ENCODE data around the gene CEP20.
"Not testable (repeated sequence)": the region's sequence is repeated elsewhere in the genome, so short reads cannot be mapped to it uniquely, and the experiment has no call there.

The CEP20 gene

GRCh38 chr16:15864939-15865338 is 23.5 kb downstream of the CEP20 start:
- FAIRE-seq, result no peak

GRCh38 chr16:15861996-15862395 is 26.4 kb downstream of the CEP20 start:
- FAIRE-seq, result no peak
- DNase-seq (ENCODE audit: insufficient read length, low spot score), result no peak

More at GRCh38 chr16:15864939-15865338, 23.5 kb downstream of the CEP20 start:
- no peak for DNase-seq (ENCODE audit: insufficient read length, low spot score)

GRCh38 chr16:15858921-15859668 is 29.3 kb downstream of the CEP20 start:
- DNase-seq (ENCODE audit: insufficient read length, low spot score), result no peak
- FAIRE-seq, result no peak

- FAIRE-seq, result no peak
- DNase-seq (ENCODE audit: insufficient read length, low spot score), result no peak
These were observed 30.5 kb downstream of the CEP20 start for GRCh38 chr16:15857724-15858560.

DNA sequence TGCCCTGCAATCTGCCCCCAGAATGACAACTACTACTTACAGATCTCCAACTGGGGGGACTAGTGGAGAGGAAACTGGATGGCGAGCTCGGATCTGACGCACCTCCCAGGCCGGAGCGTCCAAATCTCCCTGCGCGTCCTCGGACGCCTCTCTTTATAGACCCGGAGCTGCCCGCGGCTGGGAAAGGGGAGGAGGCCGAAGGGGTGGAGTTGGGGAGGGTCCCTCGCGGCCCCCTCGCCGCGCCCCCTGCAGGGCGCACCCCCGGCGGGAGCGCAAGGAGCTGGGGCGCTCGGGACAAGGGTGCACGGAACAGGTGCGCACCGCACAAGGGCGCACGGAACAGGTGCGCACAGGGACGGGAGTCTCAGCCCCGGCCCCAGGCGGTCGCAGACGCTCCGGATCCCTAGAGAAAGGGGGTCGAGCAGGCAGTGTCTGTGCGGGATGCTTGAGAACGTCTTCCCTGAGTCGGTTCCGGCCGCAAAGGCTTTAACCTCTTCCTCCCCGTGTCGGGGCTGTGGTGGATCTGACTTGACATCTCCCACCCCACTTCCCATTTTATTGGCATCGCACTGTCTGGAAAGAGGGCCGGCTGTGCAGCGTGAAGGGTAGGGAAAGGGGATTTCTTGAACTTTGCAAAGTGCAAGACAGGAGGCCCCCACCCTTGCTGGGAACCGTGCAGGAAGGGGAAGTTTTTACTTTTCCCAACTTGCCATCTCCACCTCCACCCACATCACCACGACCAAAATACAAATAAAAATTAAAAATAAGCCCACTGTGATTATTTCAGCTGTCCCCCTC is 31.3 kb downstream of the CEP20 start, which contains the start of gene MYH11:
Gene MYH11, minus strand, starts transcription at position 128 of the 798 bp plus-strand sequence. CDS start 18,776 bp downstream, outside the sequence.
- FAIRE-seq, result no peak
- DNase-seq (ENCODE audit: insufficient read length, low spot score), result no peak

DNA sequence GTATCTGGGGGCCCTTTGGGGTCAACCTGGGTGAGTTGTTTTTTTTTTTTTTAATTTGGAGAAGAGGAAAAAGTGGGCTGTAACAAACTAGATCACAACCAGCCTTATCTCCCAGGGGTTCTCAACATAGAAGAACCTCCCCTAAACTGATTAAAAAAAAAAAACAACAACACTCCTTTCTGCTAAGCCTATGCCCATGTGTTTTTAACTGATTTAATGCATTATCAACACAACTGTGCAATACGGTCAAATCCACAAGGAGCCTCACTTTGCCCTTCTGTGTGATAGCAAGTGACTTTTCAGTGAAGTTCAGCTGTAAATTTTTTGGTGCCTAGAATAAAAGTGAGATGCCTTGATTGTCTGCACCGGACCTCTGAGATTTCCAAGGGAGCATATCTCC is 32.2 kb downstream of the CEP20 start:
- no peak for FAIRE-seq
- no peak for DNase-seq (ENCODE audit: insufficient read length, low spot score)

DNA sequence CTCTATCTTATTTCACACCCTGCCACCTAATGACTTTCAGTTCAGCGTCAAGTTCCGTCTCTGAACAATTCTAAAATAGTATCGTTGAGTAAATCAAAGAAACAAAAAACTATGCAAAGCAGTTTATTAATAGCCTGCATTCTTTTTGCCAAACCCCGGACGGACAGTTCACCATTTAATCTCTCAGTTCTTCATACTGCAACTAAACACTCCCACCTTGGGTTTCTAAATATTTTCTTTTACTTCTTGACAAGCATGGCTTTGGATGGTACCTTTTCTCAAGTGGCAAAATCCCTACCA is 32.7 kb downstream of the CEP20 start:
- DNase-seq (ENCODE audit: insufficient read length, low spot score), result no peak
- FAIRE-seq, result no peak

DNA sequence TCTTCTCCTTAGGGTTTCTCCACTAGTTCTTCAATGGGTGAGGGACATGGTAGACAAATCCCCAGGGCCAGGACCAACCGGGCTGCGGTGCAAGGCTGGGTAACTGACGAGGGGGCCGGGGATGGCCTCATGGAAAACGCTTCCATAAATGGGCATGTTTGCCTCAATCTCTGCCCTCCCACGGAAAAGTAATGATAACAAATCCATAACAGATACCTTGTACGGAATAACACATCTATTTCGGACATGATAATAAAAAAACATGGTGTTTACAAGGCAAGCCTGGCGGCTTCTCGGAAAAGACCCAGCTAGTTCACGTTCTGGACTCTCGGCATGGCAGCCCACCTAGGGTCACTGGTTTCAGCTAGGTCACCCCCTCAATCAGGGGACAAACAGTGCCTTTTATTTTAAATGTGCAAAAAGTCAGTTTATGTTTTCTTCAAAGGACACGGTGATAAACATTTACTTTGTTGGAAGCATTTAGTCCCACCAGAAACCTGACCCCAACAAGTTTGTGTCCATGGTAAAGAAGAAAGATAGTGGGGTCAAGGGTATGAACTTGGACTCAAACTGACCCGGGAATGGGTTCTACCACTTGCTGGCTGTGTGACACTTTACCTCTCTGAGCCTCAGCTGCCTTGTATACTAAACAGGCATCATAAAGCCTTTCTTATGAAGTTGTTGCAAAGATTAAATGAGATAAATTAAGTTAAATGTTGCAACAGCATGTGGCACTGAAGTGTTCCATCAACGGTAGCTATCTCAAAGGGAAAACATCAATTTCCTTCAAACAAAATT is 33.3 kb downstream of the CEP20 start:
- no peak for FAIRE-seq
- DNase-seq (ENCODE audit: insufficient read length, low spot score), result no peak

GRCh38 chr16:15854061-15854460 is 34.3 kb downstream of the CEP20 start:
- no peak for FAIRE-seq
- DNase-seq (ENCODE audit: insufficient read length, low spot score), result no peak

- no peak for DNase-seq (ENCODE audit: insufficient read length, low spot score)
- no peak for FAIRE-seq
These were observed 35.4 kb downstream of the CEP20 start for GRCh38 chr16:15853021-15853420.

DNA sequence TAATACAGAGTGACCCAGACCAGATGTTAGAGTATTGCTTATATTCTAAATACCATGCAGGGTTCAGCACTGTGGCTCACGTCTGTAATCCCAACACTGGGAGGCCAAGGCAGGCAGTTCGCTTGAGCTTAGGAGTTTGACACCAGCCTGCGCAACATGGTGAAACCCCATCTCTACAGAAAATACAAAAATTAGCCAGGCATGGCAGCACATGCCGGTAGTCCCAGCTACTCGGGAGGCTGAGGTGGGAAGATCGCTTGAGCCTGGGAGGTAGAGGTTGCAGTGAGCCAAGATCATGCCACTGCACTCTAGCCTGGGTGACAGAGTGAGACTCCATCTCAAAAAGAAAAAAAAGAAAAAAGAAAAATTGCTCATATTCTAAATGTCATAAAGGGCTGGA is 37.8 kb downstream of the CEP20 start:
- FAIRE-seq; DNase-seq (ENCODE audit: insufficient read length, low spot score): not testable (repeated sequence)

DNA sequence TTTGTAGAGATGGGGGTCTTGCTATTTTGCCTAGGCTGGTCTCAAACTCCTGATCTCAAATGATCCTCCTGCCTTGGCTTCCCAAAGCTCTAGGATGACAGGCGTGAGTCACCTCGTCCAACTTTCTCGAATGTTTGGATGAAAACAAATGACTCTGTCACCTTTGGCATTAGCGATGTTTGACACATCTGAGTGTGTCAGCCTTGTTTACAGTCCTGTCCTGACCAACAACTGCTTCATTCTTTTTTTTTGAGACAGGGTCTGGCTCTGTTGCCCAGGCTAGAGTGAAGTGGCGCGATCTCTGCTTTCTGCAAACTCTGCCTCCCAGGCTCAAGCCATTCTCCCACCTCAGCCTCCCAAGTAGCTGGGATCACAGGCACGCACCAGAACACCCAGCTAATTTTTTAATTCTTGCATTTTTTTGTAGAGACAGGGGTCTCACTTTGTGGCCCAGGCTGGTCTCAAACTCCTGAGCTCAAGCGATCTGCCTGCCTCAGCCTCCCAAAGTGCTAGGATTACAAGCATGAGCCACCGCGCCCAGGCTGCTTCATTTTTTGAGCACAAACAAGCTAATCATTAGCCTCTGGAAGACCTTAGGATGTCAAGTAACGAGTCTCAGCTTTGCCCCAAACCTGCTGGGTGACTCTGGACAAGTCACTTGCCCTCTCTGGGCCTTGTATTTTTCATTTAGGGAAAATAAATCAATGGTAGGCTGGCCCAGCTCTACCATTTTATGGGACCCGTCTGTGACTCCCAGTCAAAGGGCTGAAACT is 39.0 kb downstream of the CEP20 start:
- FAIRE-seq, result no peak
- DNase-seq (ENCODE audit: insufficient read length, low spot score), result no peak

GRCh38 chr16:15847611-15848175 is 40.7 kb downstream of the CEP20 start:
- DNase-seq (ENCODE audit: insufficient read length, low spot score), result no peak
- no peak for FAIRE-seq

DNA sequence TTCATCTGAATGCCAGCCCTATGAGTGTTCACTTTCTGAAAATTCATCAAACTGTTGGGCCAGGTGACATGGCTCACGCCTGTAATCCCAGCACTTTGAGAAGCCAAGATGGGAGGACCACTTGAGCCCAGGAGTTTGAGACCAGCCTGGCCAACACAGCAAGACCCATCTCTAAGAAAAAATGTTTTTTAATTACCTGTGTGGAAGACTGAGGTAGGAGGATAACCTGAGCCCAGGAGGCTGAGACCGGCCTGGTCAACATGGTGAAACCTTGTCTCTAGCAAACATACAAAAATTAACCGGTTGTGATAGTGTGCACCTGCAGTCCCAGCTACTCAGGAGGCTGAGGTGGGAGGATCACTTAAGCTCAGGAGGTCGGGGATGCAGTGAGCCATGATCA is 41.9 kb downstream of the CEP20 start:
- FAIRE-seq (no peak), DNase-seq (ENCODE audit: insufficient read length, low spot score) (no peak)

DNA sequence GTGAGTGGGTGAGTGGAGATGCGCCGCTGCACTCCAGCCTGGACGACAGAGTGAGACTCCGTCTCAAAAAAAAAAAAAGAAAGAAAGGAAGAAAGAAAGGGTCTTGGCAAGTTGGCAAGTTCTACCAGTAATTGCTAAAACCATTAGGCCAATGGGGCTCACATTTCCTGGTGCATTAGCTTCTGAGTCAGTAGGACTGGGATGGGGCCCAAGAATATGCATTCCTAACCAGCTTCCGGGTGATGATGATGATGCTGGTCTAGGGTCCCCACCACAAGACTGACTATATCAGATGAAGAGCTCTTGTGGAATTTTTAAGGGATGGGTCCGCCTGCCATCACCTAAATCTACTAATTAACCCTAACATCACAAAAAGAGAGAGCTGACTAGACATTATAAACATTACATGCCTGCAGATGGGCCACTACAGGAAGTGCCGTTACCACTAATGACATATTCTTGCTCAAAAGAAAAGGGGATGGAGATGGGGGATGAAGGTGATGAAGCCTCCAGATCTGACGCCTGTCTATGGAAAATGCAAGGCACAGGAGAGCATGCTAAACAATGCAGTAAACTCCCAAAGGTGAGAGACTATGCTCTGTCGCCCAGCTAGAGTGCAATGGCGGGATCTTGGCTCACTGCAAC is 44.6 kb downstream of the CEP20 start:
- FAIRE-seq (no peak), DNase-seq (ENCODE audit: insufficient read length, low spot score) (no peak)

DNA sequence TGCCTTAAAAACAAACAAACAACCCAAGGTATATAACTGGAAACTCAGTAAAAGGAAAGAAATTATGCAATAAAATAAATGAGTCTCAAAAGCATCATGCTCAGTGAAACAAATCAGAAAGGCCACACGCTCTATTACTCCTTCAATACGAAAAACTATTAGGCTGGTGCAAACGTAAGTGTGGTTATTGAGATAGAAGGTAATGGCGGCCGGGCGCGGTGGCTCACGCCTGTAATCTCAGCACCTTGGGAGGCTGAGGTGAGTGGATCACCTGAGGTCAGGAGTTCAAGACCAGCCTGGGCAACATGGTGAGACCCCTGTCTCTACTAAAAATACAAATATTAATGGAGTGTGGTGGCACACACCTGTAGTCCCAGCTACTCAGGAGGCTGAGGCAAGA is 49.2 kb downstream of the CEP20 start:
- not testable (repeated sequence) for DNase-seq (ENCODE audit: insufficient read length, low spot score); FAIRE-seq

DNA sequence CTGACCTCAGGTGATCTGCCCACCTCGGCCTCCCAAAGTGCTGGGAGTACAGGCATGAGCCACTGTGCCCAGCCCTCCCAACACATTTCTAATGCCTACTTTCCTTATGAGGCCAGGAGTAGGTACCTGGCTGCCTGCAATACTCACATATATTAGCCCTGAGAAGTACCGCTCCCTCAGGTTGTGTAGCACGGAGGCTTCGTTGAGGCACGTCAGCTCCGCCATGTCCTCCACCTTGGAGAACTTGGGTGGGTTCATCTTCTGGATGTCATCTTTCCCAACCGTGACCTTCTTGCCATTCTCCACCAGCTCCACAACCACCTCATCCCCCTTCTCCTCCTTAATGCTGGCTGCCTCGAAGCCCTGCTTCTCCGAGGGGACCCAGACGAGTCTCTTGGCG is 50.6 kb downstream of the CEP20 start:
- FAIRE-seq, result no peak

DNA sequence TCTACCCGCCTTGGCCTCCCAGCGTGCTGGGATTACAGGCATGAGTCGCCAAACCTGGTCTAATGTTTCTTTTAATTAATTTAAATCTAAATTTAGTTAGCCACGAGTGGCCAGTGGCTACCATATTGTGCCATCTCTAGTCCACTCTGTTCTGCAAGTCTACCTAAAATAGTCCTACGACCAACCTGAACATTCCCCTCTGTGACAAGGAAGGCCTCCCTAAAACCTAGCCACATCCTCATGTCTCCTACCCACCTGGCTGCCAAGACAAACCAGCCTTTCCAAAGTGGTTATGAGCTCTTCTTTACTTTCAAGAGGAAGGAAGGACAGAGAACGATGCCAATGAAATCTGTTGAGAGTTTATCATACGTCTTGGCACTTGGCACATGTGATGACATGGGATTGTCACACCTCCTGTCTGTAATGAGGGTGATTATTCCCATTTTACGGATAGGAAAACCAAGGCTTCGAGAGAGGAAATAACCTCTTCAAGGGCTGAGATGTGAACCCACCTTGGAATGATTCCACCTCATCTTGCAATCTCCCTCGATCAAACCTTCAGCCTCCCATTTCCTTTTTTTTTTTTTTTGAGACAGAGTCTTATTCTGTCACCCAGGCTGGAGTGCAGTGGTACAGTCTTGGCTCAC is 51.3 kb downstream of the CEP20 start:
- FAIRE-seq (no peak), DNase-seq (ENCODE audit: insufficient read length, low spot score) (no peak)

More for the DNA sequence above, 50.6 kb downstream of the CEP20 start:
- DNase-seq (ENCODE audit: insufficient read length, low spot score), result no peak
